Natural killer cell treated with Interleukin-12 subunit alpha and Interleukin-12 subunit beta and Interleukin-15 and Interleukin-18, amount 100 ng/mL, for 72 hours (primary cell): ENCODE results near the gene RGS14. TPM values are rescaled to one million over a fixed set of nuclear protein-coding genes. Genes with fewer than 3 reads are reported as not detected.
A peak's percentile ranks its signal among the peaks of the same experiment; 100 is the strongest.

Source experiments
- ATAC-seq, 2 donors: fragments of 150-1000 bp; cut with Tn5 transposase in 1 of 2; sonication (Bioruptor Pico), chemical (Tn5 transposase) in 1 of 2; 2 replicates each; pipeline ENCODE4 v1.10.0; 2021
- DNase-seq: peaks from one replicate; pipeline ENCODE4 v3.0.0; 2022; ENCODE audit warnings: low spot score
- H3K27ac Mint-ChIP-seq, 2 donors: 1 replicate in 1 of 2; 2 replicates in 1 of 2; pipeline ENCODE4 v1.8.0; 2022; ENCODE audit warnings: mixed read lengths in 2 of 2, mild to moderate bottlenecking in 1 of 2, moderate library complexity in 1 of 2
- H3K27me3 Mint-ChIP-seq, 2 donors: 1 replicate in 1 of 2; 2 replicates in 1 of 2; pipeline ENCODE4 v1.8.0; 2022; ENCODE audit warnings: mixed read lengths in 2 of 2
- H3K36me3 Mint-ChIP-seq: one replicate; pipeline ENCODE4 v1.8.0; 2022; ENCODE audit warnings: mixed read lengths
- H3K4me1 Mint-ChIP-seq, 2 donors: 1 replicate in 1 of 2; 2 replicates in 1 of 2; pipeline ENCODE4 v1.8.0; 2022; ENCODE audit warnings: low read depth in 2 of 2, mixed read lengths in 2 of 2, mild to moderate bottlenecking in 1 of 2
- H3K4me3 Mint-ChIP-seq: one replicate; pipeline ENCODE4 v1.8.0; 2022; ENCODE audit warnings: mixed read lengths
- H3K9me3 Mint-ChIP-seq: 2 replicates; pipeline ENCODE4 v1.8.0; 2022; ENCODE audit warnings: mixed read lengths
- total RNA-seq, 2 donors: library from RNA; stranded (reverse); gene quantifications; one replicate each; pipeline ENCODE4 v1.2.3, GENCODE V29; 2022

Gene RGS14
- total RNA-seq, 2 donors from 2014 or later: 26.5 to 45.4 TPM

DNA sequence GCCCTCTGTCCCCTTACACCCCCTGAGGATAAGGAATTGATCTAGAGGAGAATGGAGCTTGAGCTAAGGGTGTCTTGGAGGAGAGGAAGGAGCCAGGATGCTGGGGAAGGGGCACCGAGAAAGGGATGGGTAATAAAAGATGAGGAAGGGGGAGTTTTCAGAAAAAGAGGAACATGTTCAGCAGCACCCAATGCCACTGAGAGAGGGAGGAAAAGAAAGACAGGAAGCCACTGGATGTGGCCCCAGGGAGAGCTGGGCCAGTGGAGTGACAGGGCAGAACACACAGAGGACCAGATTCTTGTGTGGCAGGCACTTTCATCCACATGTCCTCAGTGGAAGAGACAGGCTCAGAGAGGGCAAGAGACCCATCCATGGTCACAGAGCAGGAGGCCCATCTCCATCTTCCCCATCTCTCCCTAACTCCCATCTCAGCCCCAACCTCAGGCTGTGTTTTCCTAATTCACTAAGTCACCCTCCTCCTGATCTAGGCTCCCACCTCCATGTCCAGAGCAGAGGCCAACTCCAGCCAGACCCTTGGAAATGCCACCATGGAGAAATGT lies 35.6 kb downstream of the RGS14 start:
- Mint-ChIP-seq H3K4me1 (peaks cover 28 to 31% of the 10 kb centered on the region in 2 donors), H3K27ac (peak overlapping the region in 1 of 2 donors; percentile 27), H3K4me3 (no peak overlapping the region), H3K9me3 (no peaks in the 10 kb centered on the region), H3K27me3 (peaks cover 0 to 3% of the 10 kb centered on the region in 2 donors), H3K36me3 (no peaks in the 10 kb centered on the region)
- DNase-seq (no peak), ATAC-seq (no peak)

GRCh38 chr5:177393990-177394389 lies 36.3 kb downstream of the RGS14 start:
- DNase-seq (no peak), ATAC-seq (no peak)
- H3K4me3 Mint-ChIP-seq: no peak overlapping the region
- peaks cover 0 to 3% of the 10 kb centered on the region in 2 donors for H3K27me3 Mint-ChIP-seq
- H3K4me1 Mint-ChIP-seq: peaks cover 21 to 24% of the 10 kb centered on the region in 2 donors
- H3K36me3 Mint-ChIP-seq: no peaks in the 10 kb centered on the region
- no peak overlapping the region for H3K27ac Mint-ChIP-seq
- no peaks in the 10 kb centered on the region for H3K9me3 Mint-ChIP-seq

DNA sequence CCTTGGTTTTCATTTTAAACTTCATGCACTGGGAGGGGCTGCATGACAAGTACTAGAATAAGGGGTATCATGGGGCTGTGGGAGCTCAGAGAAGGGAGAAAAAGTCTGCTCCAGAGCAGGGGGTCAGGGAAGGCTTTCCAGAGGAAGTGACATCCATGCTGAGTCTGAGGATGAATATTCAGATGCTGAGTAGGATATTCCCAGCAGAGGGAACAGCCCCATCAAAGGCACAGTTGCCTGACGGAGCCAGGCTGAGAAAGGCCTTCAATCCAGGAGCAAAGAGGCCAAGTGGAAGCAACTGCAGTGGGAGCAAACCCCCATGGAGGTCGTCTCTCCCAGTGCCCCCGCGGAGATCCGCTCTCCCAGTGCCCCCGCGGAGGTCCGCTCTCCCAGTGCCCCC lies 38.4 kb downstream of the RGS14 start:
- no peak for ATAC-seq
- H3K27ac Mint-ChIP-seq: no peak overlapping the region
- H3K36me3 Mint-ChIP-seq: no peaks in the 10 kb centered on the region
- H3K4me3 Mint-ChIP-seq: no peak overlapping the region
- peaks cover 4 to 5% of the 10 kb centered on the region in 2 donors for H3K4me1 Mint-ChIP-seq
- DNase-seq: no peak
- H3K27me3 Mint-ChIP-seq: peaks cover 0 to under 1% of the 10 kb centered on the region in 2 donors
- no peaks in the 10 kb centered on the region for H3K9me3 Mint-ChIP-seq

DNA sequence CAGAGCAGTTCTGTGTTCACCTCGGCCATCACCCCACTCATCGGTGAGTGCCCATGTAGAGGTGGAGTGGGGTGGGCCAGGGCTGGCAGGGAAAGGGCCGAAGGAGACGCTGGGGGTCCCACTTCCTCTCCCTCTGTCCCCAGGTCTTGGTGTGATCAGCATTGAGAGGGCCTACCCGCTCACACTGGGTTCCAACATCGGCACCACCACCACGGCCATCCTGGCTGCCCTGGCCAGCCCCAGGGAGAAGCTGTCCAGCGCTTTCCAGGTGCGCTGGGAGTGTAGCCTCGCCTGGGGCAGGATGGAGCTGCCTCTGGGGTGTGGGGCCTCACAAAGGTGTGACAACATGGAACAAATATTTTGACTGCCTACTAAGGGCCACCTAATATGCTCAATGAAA lies 39.1 kb downstream of the RGS14 start:
- no peaks in the 10 kb centered on the region for H3K4me1 Mint-ChIP-seq
- H3K27ac Mint-ChIP-seq: no peak overlapping the region
- DNase-seq: no peak
- H3K27me3 Mint-ChIP-seq: peaks cover 3 to 7% of the 10 kb centered on the region in 2 donors
- ATAC-seq: no peak
- H3K4me3 Mint-ChIP-seq: no peak overlapping the region
- no peaks in the 10 kb centered on the region for H3K36me3 Mint-ChIP-seq
- H3K9me3 Mint-ChIP-seq: no peaks in the 10 kb centered on the region

DNA sequence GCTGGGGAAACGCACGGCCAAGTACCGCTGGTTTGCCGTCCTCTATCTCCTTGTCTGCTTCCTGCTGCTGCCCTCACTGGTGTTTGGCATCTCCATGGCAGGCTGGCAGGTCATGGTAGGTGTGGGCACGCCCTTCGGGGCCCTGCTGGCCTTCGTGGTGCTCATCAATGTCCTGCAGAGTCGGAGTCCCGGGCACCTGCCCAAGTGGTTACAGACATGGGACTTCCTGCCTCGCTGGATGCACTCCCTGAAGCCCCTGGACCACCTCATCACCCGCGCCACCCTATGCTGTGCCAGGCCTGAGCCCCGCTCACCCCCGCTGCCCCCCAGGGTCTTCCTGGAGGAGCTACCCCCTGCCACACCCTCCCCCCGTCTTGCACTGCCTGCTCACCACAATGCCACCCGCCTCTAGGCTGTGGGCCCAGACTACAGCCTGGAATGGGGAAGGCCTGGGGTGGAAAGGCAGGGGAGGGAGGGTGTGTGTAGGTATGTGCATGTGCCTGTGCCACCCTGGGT lies 40.2 kb downstream of the RGS14 start:
- no peak for DNase-seq
- no peaks in the 10 kb centered on the region for H3K36me3 Mint-ChIP-seq
- no peak overlapping the region for H3K27ac Mint-ChIP-seq
- H3K9me3 Mint-ChIP-seq: no peaks in the 10 kb centered on the region
- no peak for ATAC-seq
- H3K27me3 Mint-ChIP-seq: peaks cover 8 to 10% of the 10 kb centered on the region in 2 donors
- peaks cover 5% of the 10 kb centered on the region in 2 donors for H3K4me1 Mint-ChIP-seq
- H3K4me3 Mint-ChIP-seq: no peak overlapping the region

- Mint-ChIP-seq H3K27me3 (peaks cover 10 to 13% of the 10 kb centered on the region in 2 donors), H3K36me3 (no peaks in the 10 kb centered on the region), H3K4me1 (peaks cover 17 to 19% of the 10 kb centered on the region in 2 donors), H3K27ac (no peak within 1 kb of the TSS), H3K9me3 (no peaks in the 10 kb centered on the region), H3K4me3 (no peak within 1 kb of the TSS)
- no peak for ATAC-seq
- no peak for DNase-seq
Measured at GRCh38 chr5:177399997-177400868, 42.5 kb downstream of the RGS14 start, which contains the start of gene PFN3. Gene PFN3 (minus strand): TSS chr5:177400661. CDS start chr5:177400576, 85 bp downstream.

DNA sequence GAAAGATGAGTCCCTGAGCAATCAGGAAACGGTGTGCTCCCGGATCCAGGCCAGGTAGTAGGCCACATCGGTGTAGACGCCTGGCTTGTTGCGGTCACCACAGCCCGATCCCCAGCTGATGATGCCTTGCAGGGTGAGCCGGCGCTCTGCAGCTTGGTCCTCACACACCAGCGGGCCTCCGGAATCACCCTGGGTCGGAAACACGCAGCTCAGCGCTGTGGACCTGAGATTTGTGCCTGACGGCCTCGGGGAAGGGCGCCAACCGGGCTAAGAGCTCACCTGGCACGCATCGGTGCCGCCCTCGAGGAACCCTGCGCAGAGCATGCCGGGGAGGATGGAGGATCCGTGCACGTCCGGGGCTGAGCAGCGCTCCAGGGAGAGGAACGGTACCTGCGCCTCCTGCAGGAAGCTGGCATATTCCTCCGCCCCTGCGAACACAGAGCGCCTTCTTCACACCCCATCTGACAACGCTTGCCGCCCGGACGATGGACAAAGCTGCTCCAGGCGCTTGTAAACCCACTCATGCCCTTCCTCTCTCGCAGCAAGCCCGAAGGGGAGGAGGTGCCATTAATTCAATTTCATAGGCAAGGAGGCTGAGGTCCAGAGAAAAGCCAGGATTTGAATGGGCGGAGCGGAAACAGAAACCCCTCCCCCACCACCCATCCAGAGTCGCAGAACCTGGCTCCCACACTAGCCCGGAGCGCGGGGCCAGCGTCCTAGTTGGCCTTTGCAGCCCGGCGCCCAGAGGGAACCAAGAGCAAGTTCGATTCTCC lies 44.7 kb downstream of the RGS14 start:
- ATAC-seq (no peak), DNase-seq (no peak)
- Mint-ChIP-seq H3K36me3 (no peaks in the 10 kb centered on the region), H3K9me3 (no peaks in the 10 kb centered on the region), H3K27ac (no peak overlapping the region), H3K4me3 (peak overlapping the region; percentile 68), H3K4me1 (peaks cover 35 to 36% of the 10 kb centered on the region in 2 donors), H3K27me3 (peaks cover 10 to 13% of the 10 kb centered on the region in 2 donors)

- Mint-ChIP-seq H3K27ac (no peak overlapping the region), H3K36me3 (no peaks in the 10 kb centered on the region), H3K4me3 (peak overlapping the region; percentile 68), H3K27me3 (peaks cover 10 to 13% of the 10 kb centered on the region in 2 donors), H3K4me1 (peaks cover 35 to 36% of the 10 kb centered on the region in 2 donors), H3K9me3 (no peaks in the 10 kb centered on the region)
- ATAC-seq (peak; percentile 10 to 26), DNase-seq (no peak)
Measured at GRCh38 chr5:177403102-177403791, 45.5 kb downstream of the RGS14 start.

- Mint-ChIP-seq H3K4me1 (peaks cover 38 to 39% of the 10 kb centered on the region in 2 donors), H3K27me3 (peaks cover 10 to 13% of the 10 kb centered on the region in 2 donors), H3K4me3 (peak overlapping the region; percentile 68), H3K9me3 (no peaks in the 10 kb centered on the region), H3K36me3 (no peaks in the 10 kb centered on the region), H3K27ac (no peak overlapping the region)
- DNase-seq (peak; percentile 84), ATAC-seq (peak; percentile 93 to 94)
Measured at GRCh38 chr5:177403792-177404640, 46.3 kb downstream of the RGS14 start.

DNA sequence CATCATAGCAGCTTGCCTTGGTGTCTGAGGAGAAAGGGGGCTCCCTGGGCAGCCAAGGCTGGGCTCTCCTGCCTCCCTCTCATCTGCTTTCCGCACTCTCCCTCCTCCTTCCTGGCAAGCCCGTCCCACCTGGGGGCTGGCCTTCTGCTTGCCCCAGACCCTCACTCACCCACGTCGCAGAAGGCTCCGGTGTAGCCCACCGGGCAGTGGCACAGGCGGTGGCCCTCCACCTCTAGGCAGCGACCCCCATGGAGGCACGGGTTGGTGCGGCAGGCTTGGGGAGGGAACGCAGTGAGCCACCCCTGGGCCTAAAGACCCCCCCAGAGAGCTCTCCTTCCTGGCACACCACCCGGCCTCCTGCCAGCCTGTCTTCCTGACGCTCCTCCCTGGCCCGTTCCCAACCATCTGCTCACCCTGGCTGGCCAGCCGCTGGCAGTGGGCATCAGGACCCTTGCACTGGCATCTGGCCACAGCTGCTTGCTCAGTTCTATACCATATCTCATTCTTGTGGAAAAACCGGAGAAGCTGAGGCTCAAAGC lies 47.0 kb downstream of the RGS14 start:
- H3K36me3 Mint-ChIP-seq: no peaks in the 10 kb centered on the region
- H3K27me3 Mint-ChIP-seq: peaks cover 10 to 13% of the 10 kb centered on the region in 2 donors
- no peaks in the 10 kb centered on the region for H3K9me3 Mint-ChIP-seq
- H3K27ac Mint-ChIP-seq: no peak overlapping the region
- DNase-seq: no peak
- peaks cover 43% of the 10 kb centered on the region in 2 donors for H3K4me1 Mint-ChIP-seq
- H3K4me3 Mint-ChIP-seq: peak overlapping the region; percentile 68
- ATAC-seq: no peak

DNA sequence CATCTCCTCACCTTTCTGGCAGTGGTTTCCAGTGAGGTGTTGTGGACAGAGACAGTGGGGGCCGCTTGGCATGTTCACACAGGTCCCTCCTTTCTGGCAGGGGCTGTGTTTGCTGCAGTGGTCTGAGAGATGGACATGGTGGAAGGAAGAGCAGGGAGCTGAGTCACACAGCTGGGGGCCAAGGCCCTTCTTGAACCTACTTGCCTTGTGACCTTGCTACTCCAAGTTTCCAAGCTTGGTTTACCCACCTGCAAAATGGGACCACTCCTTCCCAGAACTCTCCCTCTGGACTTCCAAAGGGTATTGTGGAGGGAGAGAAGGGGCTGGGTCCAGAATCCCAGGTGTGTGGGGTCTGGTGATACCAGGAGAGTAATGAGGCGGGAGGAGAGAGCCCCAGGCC lies 47.6 kb downstream of the RGS14 start:
- ATAC-seq (no peak), DNase-seq (no peak)
- peaks cover 10 to 13% of the 10 kb centered on the region in 2 donors for H3K27me3 Mint-ChIP-seq
- no peak overlapping the region for H3K27ac Mint-ChIP-seq
- no peaks in the 10 kb centered on the region for H3K36me3 Mint-ChIP-seq
- H3K9me3 Mint-ChIP-seq: no peaks in the 10 kb centered on the region
- peak overlapping the region; percentile 68 for H3K4me3 Mint-ChIP-seq
- H3K4me1 Mint-ChIP-seq: peaks cover 43 to 44% of the 10 kb centered on the region in 2 donors

DNA sequence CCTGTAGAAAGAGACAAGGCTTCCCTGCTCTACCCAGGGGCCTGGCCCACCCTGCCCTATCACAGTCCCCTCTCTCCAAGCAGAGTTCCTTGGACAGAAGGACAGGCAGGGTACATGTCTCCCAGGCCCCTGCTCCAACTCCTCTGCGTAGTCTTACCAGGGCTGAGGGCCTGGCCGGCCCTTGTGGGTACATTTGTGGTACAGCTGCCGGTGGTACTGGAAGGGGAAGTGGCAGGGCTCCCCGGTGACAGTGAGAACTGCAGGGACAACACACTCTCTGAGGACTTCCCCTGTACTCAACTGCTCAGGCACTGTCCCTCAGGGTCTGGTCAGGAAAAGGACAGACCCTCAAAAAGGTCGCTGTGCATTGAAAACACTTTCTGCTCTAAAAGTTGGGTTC lies 48.1 kb downstream of the RGS14 start:
- Mint-ChIP-seq H3K4me1 (peaks cover 48 to 49% of the 10 kb centered on the region in 2 donors), H3K36me3 (no peaks in the 10 kb centered on the region), H3K27me3 (peaks cover 10 to 13% of the 10 kb centered on the region in 2 donors), H3K9me3 (no peaks in the 10 kb centered on the region), H3K4me3 (peak overlapping the region; percentile 48), H3K27ac (peak overlapping the region in 1 of 2 donors; percentile 47)
- DNase-seq: no peak
- peak in 1 of 2 donors; percentile 26 for ATAC-seq
